ENCODE data around the gene MRPL2.

DNA sequence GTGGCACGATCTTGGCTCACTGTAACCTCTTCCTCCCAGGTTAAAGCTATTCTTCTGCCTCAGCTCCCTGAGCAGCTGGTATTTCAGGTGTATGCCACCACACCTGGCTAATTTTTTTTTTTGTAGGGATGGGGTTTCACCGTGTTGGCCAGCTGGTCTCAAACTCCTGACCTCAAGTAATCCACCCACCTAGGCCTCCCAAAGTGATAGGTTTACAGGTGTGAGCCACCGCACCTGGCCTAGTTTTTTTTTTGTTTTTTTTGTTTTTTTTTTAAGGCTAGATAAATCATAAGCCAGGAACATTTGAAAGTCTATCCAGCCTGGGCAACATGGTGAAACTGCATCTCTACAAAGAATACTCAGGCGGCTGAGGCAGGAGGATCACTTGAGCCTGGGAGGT is 26.9 kb downstream of the MRPL2 start:
- TF ChIP-seq, protein P1, sequence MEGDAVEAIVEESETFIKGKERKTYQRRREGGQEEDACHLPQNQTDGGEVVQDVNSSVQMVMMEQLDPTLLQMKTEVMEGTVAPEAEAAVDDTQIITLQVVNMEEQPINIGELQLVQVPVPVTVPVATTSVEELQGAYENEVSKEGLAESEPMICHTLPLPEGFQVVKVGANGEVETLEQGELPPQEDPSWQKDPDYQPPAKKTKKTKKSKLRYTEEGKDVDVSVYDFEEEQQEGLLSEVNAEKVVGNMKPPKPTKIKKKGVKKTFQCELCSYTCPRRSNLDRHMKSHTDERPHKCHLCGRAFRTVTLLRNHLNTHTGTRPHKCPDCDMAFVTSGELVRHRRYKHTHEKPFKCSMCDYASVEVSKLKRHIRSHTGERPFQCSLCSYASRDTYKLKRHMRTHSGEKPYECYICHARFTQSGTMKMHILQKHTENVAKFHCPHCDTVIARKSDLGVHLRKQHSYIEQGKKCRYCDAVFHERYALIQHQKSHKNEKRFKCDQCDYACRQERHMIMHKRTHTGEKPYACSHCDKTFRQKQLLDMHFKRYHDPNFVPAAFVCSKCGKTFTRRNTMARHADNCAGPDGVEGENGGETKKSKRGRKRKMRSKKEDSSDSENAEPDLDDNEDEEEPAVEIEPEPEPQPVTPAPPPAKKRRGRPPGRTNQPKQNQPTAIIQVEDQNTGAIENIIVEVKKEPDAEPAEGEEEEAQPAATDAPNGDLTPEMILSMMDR (IDR thresholded peaks at IDR 0.05; ENCODE audit: insufficient read depth, low read depth, low read length) = no peak
- no peak for TF ChIP-seq EZH2 (IDR thresholded peaks at IDR 0.05; ENCODE audit: insufficient read depth, low read length)
